HG03064 (cell line): ENCODE results near the gene CADM2.
"Not testable (repeated sequence)": the region's sequence is repeated elsewhere in the genome, so short reads cannot be mapped to it uniquely, and the experiment has no call there.

ENCODE experiments used
- ATAC-seq: cut with Tn5 transposase; IDR thresholded peaks from one replicate; pipeline ENCODE4 v1.9.1; 2021; ENCODE audit warnings: low read depth; ENCODE audit not compliant: unreplicated experiment

The CADM2 gene

DNA sequence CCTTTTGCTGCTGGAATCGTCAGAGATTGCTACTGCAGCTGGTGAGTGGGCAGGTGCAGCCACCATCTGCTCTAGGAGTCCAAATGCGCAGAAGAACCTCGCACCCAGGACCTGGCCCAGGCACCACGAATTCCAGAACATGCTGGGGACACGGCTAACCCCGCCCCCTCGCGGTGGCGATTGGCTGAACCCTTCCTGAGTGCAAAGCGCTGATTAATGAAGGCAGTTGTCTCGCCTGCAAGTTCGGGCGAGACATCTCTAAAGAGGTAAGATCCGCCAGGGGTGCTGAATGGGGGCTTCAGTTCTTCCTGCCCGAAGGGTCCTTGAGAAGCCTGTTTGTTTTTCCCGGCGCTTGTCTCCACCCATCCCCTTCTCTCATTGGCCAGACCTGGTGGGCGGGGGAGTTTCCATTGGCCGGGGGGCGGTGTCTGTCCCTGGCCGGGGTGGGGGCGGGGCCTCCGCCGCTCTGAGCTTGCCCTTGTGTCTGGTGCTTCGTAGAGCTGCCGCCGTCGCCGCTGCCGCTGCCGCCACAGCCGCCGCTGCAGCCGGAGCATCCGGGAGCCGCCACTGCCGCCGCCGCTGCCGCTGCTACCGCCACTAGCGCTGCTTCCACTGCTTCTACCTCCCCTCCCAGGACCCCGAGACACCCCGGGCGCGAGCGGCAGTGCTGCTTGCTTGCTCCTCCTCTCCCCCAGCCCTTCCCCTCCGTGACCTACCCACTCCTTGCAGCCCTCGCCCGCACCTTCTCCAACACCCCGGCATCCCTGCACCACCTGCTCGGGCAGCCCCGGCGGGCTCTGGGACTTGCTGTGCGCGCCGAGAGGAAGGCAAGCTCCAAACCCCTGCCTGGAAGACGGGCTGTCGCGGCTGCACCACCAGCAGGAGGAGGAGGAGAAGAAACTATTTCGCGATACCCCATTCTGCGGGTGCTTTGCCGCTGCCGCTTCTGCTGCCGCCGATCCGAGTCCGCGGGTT lies at the start of gene CADM2:
Gene CADM2 (plus strand): TSS at position 495 of the 975 bp plus-strand sequence.
- peak; percentile 97 for ATAC-seq

DNA sequence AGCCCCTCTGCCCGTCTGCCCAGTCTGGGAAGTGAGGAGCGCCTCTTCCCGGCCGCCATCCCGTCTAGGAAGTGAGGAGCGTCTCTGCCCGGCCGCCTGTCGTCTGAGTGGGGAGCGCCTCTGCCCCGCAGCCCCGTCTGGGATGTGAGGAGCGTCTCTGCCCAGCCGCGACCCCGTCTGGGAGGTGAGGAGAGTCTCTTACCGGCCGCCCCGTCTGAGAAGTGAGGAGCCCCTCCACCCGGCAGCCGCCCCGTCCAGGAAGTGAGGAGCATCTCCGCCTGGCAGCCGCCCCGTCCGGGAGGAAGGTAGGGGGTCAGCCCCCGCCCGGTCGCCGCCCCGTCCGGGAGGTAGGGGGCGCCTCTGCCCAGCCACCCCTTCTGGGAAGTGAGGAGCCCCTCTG lies 40.2 kb upstream of the CADM2 start:
- ATAC-seq = not testable (repeated sequence)

DNA sequence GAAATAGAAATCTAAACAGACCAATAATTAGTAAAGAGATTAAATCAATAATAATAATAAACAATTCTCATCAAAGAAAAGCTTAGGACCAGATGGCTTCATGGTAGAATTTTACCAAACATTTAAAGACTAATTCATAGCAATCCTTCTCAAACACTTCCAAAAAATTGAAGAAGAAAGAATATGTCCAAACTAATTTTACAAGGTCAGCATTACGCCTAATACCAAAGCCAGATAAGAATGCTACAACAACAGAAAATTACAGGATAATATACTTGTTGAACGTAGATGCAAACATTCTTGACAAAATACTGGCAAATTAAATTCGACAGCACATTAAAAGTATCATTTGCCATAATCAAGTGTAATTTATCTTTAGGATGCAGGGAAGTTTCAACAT lies 36.1 kb upstream of the CADM2 start:
- no peak for ATAC-seq

DNA sequence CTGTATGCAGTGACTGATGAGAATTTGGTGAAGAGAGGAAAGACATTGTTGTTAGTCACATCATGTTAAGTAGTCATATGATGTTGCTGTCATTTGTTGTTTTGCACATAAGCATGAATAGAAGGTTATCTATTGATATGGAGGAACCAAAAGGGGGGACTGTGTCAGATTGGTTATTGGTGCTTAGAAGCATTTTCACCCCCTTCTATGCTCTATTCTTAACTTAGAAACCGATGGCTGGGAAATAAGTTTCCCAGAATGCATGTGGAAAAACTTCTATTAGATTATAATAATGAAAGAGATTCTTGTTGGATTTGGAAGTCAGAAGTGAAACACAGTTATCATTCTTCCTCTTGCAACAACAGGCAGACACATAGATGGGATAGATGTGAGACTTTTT lies 33.2 kb upstream of the CADM2 start:
- ATAC-seq = no peak

DNA sequence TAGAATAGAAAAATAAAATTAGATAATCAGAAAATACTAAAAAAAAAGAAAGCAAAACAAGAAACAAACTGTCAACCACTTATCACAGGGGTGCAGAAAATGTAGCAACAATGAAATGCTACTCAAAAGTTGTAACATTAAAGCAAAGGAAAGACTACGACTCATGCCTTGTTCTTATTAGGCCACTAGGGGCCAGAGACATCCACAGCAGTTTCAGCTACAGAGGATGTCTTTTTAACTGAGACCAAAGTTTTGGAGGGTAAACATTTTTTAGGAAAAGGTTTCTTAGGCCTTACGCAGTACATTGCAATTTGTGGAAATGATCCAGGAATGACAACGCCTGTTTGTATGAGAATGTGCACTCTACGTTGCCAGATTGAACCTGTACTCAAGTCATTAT lies 15.4 kb upstream of the CADM2 start:
- no peak for ATAC-seq

DNA sequence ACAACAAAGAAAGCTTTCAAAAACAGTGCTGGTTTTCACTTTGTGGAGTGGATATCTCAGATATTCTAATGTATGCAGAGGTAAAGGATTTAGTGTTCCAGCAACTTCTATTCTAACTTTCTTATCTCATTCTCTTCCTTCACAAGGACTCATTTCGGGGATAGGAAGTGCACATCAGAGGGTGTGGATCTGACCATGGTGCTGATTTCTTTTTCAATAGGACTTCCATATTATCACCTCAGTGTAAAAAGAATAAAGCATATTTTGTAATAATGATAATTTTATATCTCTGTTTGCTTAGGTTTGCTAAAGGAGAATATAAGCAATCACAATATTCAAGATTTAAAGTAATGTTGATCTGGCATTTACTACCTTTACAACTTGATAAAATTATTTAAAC lies 12.5 kb upstream of the CADM2 start:
- no peak for ATAC-seq

DNA sequence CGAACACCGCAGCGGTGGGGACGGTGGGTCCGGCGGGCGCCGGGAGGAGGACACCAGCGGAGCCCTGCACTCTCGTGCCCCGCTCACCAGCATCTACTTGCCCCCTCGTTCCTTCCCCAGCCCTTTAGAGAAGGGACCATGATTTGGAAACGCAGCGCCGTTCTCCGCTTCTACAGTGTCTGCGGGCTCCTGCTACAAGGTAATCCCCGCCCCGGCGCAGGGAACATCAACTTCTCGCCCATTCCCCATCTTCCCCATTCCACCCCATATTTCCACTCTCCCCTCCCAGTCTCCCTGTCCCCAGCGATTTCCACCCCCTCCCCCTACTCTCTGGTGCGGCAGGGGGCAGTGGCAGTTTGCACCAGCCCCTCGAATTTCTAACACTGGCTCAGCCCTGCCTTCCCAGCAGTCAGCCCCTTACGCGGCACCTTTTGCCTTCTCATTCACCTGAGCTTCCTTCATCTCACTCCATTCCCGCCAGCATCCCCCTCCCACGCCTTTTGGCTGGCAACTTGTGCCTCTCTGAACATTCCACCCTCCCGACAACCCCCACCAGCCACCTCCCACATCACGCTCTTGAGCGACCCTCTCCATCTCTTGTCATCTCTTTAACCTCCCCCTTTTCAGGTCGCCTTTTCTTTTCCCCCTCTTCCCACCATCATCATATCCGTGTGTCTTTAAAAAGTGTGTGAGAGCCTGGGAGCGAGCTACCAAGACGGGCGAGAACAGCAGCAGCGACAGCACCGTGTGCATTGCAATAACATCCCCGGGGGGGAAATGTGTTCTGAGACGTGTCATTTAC lies 882 bp downstream of the CADM2 start:
- ATAC-seq = peak; percentile 2

DNA sequence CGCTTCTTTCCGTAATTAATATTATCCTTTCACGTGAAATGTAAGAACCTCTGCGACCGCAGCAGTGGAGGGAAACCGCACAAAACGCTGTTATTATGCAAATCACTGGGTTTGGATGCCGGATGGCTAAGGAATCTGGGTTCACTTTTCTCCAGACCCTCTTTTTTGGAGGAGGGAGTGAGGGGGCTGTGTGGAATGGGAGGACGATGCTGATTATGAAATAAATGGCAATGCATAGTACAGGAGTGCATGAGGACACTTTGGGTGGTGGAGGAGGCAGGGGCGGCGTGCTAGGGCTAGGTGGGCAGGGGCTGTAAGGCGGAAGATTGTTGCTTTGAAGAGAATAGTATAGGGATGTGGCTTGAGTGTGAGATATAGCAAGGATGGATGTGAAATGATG lies 1.8 kb downstream of the CADM2 start:
- ATAC-seq = no peak

DNA sequence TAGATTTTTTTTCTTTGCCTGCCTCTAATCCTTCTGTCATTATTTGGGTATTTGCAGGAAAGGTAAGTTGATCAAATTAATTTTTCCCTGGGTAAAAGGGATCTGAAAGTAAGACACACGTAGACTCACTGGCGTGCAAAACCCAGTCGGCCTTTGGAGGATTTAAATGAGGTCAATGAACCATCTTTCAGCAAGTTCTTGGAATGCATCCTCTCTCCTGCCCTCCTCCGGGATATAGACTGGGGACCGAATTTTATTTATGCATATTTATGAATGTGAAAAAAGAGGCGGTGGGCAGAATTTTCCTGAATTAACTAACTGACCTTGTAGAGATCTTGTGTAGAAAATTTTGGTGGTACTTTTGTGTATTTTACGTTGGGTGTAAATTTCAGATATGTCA lies 2.2 kb downstream of the CADM2 start:
- ATAC-seq = no peak

DNA sequence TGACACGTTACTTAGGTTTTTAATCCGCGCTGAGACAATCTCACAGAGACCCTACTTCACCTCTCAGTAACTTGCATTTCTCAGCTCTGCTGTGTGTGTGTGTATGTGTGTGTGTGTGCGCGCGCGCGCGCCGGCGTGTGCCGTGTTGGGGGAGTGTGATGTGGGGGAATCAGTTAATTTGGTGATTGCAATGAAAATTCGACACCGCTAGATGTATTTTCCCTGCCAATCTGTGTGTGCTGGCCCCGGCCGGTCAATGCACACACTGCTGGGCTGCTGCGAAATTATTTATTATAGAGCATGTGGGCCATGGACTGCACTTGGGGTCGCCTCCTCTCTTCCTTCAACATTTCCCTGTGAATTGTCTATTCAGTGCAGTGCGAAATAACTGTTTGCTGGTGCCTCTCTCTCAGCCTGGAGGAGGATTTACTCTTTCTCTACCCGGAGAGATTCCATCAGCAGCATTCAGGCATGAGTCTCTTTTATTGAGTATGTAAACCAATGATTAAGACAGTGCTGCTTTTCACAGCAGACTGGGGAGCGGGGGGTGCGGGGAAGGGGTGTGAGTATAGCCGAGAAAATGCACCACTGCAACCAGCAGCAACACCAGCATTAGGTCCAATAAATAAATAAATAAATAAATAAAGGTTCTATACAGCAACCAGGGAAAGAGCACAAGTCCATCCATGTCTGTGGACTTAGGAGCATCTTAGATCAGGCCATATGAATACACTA lies 2.9 kb downstream of the CADM2 start:
- ATAC-seq = no peak

DNA sequence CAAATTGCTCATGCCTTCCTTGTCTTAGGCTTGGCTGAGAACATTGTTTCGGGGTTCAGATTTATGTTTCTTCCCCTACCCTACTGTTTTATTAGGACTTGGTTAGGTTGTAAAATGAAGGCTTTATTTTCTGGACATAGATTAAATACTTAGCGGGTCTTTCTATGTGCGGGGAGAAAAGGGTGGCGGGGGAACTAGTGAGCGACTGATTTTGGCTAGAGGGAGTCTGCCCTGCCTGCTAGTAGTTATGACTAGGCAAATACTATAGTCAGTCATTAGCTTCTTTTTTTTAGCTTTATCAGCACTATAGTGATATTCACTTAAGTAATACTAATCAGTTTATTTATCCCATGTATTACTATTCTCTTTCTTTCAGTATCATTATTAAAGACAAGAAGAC lies 3.6 kb downstream of the CADM2 start:
- ATAC-seq = no peak

DNA sequence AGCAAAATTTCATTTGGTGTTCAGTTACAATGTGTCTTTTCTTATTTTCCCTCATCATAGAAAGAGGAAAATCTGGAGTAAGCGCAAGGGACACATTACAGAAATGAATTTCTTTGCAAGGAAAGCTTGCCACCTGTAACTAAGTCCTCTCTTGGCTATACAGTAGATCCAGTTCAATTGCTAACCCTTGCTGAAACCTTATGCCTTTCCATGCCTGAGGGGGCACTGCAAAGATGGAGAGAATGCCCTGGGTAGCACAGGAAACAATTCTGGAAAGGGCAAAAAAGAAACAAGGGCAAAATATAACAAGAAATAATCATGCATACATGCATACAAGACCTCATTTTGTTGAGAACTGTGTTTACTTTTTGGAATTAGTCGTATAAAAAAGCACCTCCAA lies 4.3 kb downstream of the CADM2 start:
- no peak for ATAC-seq

DNA sequence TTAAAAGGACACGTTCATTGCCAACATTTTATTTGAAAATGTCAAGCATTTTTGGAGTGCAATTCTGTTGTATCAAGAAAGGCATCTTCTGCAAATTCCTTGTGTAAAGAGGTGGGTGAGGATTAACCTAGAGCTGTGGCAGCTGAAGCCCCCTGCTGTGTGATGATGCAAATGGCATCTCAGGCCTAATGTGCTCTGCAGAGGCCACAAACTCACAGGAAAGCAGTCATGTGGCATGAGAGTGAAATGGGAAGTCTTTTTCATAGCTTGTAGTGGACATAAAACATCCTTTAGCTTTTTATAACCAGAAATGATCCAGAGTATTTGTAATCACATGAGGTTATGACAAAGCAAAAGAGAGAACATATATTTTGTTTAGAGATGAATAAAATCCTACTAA lies 6.4 kb downstream of the CADM2 start:
- no peak for ATAC-seq

DNA sequence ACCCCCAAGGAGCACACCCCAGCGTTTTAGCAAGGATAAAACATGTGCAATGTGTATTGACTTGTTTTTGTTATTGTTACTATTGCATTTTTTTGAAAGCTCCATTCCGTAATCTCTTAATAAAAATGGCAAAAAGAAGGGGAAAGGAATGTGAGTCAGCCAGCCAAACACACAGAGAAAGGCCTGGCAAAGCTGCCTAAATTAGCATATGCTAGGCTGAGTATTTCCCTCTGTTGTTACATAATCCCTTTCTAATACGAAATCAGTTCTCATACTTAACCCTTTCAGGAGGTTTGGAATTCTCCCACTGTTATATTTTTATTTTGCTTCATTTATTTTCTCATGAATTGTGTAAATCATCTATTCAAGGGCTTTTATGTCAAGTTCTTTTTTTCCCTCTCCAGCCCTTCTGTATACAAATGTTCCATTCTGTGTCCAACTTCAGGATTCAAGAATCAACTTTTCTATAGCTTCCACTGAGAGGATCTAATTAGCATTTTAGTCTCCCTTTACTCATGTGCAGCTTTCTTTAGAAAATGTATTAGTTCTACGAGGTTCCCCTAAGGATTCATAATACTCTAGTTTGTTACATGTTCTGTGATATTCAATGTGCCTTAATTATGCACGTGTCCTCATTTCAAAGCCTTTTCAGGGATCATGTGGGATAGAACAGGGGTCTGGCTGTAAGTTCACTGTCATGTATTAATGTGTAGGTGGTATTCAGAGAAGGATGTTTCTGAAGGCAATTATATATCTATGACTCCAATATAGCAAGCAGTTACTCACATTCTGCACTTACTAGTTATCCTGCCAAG lies 9.2 kb downstream of the CADM2 start:
- no peak for ATAC-seq

DNA sequence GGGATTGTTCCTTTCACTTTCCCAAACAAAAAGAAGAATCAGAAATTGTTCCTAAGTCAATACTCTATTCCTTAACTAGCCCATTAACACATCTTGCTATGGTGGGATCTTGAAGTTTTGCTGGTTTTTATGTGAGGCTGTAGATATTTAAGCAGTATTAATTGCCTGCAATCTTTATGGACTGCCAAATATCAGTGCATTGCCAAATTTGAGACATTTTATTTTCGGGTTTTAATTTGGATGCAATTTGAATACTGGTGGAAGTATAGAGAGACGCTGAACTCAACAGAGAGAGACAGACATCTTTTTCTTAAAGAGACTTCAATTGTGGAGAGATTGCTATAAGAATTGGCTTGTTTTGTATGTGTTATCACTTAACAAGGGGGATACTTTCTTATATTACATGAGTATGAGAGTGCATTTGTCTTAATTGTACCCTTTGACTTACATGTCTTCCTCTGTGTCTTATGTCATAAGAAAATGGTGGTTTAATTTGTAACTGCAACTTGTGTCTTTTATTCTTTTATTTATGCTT lies 10.0 kb downstream of the CADM2 start:
- ATAC-seq = no peak

DNA sequence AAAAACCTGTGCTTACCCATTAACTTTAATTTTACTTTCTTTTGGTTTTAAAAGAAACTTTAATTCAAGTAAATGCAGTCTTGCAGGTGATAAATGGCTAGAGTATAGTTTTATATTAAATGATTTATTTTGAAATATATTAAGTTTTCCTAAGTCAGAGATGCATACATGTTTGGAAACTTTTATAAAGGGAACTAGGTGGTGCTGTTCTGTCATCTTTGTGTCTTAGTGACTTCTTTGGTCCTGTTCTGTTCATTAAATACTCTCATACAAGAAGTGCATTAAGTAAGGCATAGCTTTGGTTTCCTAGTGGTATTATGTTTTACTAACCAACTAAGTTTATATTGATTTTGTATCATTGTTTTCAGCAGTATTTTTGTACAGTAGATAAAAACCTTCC lies 15.6 kb downstream of the CADM2 start:
- no peak for ATAC-seq

DNA sequence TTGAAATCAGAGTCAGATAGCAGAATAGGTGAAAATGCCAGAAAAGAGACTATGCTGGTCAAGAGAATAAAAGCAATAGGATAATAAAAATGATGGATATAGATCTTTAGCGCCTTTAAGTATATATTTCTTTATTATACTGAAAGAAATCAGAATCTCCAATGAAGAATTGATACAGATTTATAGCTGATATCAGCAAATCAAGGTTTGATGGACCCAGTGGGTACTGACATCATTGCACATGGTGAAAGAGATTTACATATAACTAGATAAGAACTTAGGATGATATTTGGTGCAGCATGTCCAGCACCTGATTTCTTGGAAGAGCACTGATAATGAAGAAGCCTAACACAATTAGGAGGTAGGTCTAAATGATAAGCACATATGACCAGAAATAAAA lies 18.2 kb downstream of the CADM2 start:
- no peak for ATAC-seq

DNA sequence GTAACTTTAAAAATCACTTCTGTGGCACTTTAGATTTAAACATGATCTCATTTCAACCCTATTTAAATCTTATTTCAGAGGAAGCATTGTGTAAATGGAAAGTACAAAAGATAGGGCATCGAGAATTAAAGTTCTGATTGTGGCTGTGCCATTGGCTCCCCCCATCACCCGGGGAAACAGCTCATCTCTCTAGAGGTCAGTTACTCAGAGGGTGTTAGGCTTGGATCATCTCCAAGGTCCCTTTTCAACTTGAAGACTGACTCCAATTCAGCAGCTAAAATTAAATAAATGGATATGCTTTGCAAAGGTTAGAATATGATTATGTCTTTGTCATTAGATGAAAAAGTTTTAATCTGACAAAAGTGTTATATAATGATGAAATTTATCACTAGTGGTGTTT lies 20.1 kb downstream of the CADM2 start:
- ATAC-seq = no peak

DNA sequence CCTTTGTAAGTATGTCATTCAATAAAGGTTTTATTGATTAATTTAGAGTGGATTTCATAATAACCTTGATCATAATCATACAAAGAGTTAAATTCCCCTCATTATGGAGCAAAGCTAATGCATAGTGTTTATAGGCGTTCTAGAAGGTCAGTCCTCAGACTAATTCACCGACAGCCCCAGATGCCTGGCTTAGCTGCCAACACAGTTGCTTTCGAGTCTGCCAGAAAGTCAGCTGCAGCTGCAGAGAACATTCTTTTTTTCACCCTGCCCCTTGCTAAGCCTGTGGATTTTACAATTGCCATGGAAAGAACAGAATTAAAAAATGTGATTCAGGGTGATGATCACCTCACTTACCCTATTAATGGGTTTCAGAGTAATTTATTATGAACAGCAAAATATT lies 21.2 kb downstream of the CADM2 start:
- no peak for ATAC-seq

DNA sequence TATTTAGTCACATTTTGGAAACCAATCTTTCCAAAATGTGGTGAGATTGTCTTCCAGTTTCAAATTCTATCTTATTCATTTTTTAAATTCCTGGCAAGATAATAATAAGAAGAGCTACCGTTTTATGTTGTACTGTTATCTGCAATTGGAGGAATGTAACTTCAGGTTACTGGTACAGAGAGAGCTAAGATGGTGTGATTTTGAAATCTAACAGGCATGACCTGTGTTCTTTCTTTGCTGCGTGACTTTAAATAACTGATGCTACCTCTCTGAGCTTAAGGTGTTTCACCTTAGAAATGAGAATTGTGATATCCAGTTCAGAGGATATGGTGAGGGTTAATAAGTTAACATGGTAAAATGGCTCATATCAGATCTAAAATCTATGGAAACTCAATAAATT lies 21.7 kb downstream of the CADM2 start:
- no peak for ATAC-seq
